H1 (cell line): ENCODE results near the gene TOP1. TPM values are rescaled to one million over a fixed set of nuclear protein-coding genes. Genes with fewer than 3 reads are reported as not detected.

Experiments used
- CTCF ChIA-PET: fragments of 300-600 bp; sonication (Branson Sonifier 250); formaldehyde crosslinking; loops from one replicate; lab custom pipeline; 2021; ENCODE audit not compliant: partially characterized antibody; lab: Charles Lee
- POLR2A ChIA-PET: fragments of 300-600 bp; sonication (Branson Sonifier 250); formaldehyde crosslinking; loops from one replicate; lab custom pipeline; 2021; ENCODE audit warnings: inconsistent platforms; ENCODE audit not compliant: partially characterized antibody; lab: Charles Lee
- DNase-seq, 2 experiments: peaks; one replicate each; pipeline versions ENCODE4 v3.0.0 to v3.0.0-alpha.2; 2010 to 2022; ENCODE audit warnings: low spot score in 2 of 2, low read depth in 1 of 2, mixed read lengths in 1 of 2
- FAIRE-seq: peaks from 2 replicates; lab custom pipeline; 2011; peaks lifted over from hg19 to GRCh38; lab: Jason Lieb, UNC
- H2AFZ ChIP-seq: 2 replicates; pipeline ENCODE4 v1.8.1; 2012; ENCODE audit warnings: low read length, inconsistent platforms
- H2AK5ac ChIP-seq: 2 replicates; pipeline ENCODE4 v1.6.1; 2013; ENCODE audit warnings: low read depth, low read length
- H2BK120ac ChIP-seq: replicated peaks from 2 replicates; pipeline ENCODE3; 2013; ENCODE audit warnings: low read depth, low read length, inconsistent platforms
- H2BK12ac ChIP-seq: 2 replicates; pipeline ENCODE4 v1.6.1; 2013; ENCODE audit warnings: low read depth, low read length
- H2BK15ac ChIP-seq: 2 replicates; pipeline ENCODE4 v1.6.1; 2013; ENCODE audit warnings: low read length
- H2BK20ac ChIP-seq: 2 replicates; pipeline ENCODE4 v1.6.1; 2013; ENCODE audit warnings: low read length
- H2BK5ac ChIP-seq: 2 replicates; pipeline ENCODE4 v1.6.1; 2013; ENCODE audit warnings: low read depth, low read length
- H3K14ac ChIP-seq: 2 replicates; pipeline ENCODE4 v1.6.1; 2013; ENCODE audit warnings: inconsistent platforms; ENCODE audit not compliant: insufficient read length
- H3K18ac ChIP-seq: 2 replicates; pipeline ENCODE4 v1.6.1; 2013; ENCODE audit warnings: low read length; ENCODE audit errors: extremely low read depth
- H3K23ac ChIP-seq: 2 replicates; pipeline ENCODE4 v1.6.1; 2013; ENCODE audit warnings: inconsistent platforms; ENCODE audit not compliant: insufficient read length
- H3K23me2 ChIP-seq: 2 replicates; pipeline ENCODE4 v1.6.1; 2013; ENCODE audit warnings: low read depth, low read length
- H3K27ac ChIP-seq: 2 replicates; pipeline ENCODE4 v1.6.1; 2011; ENCODE audit warnings: low read depth, low read length, inconsistent platforms
- H3K27me3 ChIP-seq, 4 experiments: replicated peaks in 1 of 4; 1 replicate in 1 of 4; 2 replicates in 3 of 4; pipeline versions ENCODE4 v1.6.1 to v1.8.1; 2011 to 2013; ENCODE audit warnings: low read length in 3 of 4, mild to moderate bottlenecking in 3 of 4, inconsistent platforms in 2 of 4, mixed read lengths in 2 of 4, moderate library complexity in 1 of 4; ENCODE audit not compliant: control insufficient read depth in 3 of 4, insufficient read depth in 3 of 4; ENCODE audit errors: extremely low read depth in 1 of 4
- H3K36me3 ChIP-seq, 4 experiments: 2 replicates each; pipeline versions ENCODE4 v1.6.1 to v1.8.1; 2011 to 2013; ENCODE audit warnings: mild to moderate bottlenecking in 4 of 4, low read length in 3 of 4, moderate library complexity in 2 of 4, control low read depth in 1 of 4, inconsistent platforms in 1 of 4; ENCODE audit not compliant: insufficient read depth in 4 of 4, control insufficient read depth in 2 of 4
- H3K4ac ChIP-seq: replicated peaks from 2 replicates; pipeline ENCODE3; 2013; ENCODE audit warnings: low read length, low read depth, mixed read lengths, inconsistent platforms; ENCODE audit not compliant: insufficient read length
- H3K4me1 ChIP-seq, 4 experiments: replicated peaks in 1 of 4; 1 replicate in 1 of 4; 2 replicates in 3 of 4; pipeline versions ENCODE4 v1.6.1 to v1.8.1; 2011 to 2013; ENCODE audit warnings: low read length in 3 of 4, inconsistent platforms in 2 of 4, mixed read lengths in 1 of 4; ENCODE audit not compliant: insufficient read depth in 4 of 4, control insufficient read depth in 3 of 4
- H3K4me2 ChIP-seq, 2 experiments: 2 replicates each; pipeline versions ENCODE4 v1.6.1 to v1.8.1; 2011 to 2013; ENCODE audit warnings: low read depth in 2 of 2, low read length in 2 of 2, control low read depth in 1 of 2, inconsistent platforms in 1 of 2, mild to moderate bottlenecking in 1 of 2; ENCODE audit not compliant: insufficient read depth in 1 of 2
- H3K4me3 ChIP-seq, 4 experiments: fragments of 200-600, 300-600 bp in 1 of 4; sonication (generic), shearing (Covaris generic), sonication (Bioruptor Twin) in 1 of 4; 2 replicates each; pipeline versions ENCODE4 v1.5.1 to v1.8.1; 2011 to 2016; ENCODE audit warnings: low read length in 4 of 4, low read depth in 3 of 4, control low read depth in 2 of 4, inconsistent platforms in 2 of 4, mild to moderate bottlenecking in 2 of 4, mixed read lengths in 1 of 4, moderate library complexity in 1 of 4; ENCODE audit not compliant: insufficient read depth in 2 of 4; ENCODE audit errors: extremely low read depth in 1 of 4
- H3K56ac ChIP-seq: replicated peaks from 2 replicates; pipeline ENCODE3; 2013; ENCODE audit warnings: low read depth, mild to moderate bottlenecking, mixed read lengths, low read length, inconsistent platforms; ENCODE audit not compliant: insufficient read length
- H3K79me1 ChIP-seq: 2 replicates; pipeline ENCODE4 v1.6.1; 2013; ENCODE audit warnings: low read depth, low read length, control low read depth
- H3K79me2 ChIP-seq, 2 experiments: 2 replicates each; pipeline versions ENCODE4 v1.6.1 to v1.8.1; 2012 to 2013; ENCODE audit warnings: low read length in 2 of 2, mild to moderate bottlenecking in 2 of 2, inconsistent platforms in 1 of 2; ENCODE audit not compliant: insufficient read depth in 2 of 2, control insufficient read depth in 1 of 2
- H3K9ac ChIP-seq, 4 experiments: replicated peaks in 1 of 4; 1 replicate in 1 of 4; 2 replicates in 3 of 4; pipeline versions ENCODE4 v1.6.1 to v1.8.1; 2011 to 2013; ENCODE audit warnings: low read depth in 3 of 4, low read length in 3 of 4, control low read depth in 2 of 4, mild to moderate bottlenecking in 2 of 4, moderate library complexity in 2 of 4, inconsistent platforms in 1 of 4; ENCODE audit errors: extremely low read depth in 1 of 4
- H3K9me3 ChIP-seq, 2 experiments: 2 replicates each; pipeline versions ENCODE4 v1.6.1 to v1.8.1; 2012 to 2013; ENCODE audit warnings: mild to moderate bottlenecking in 2 of 2, moderate library complexity in 2 of 2, control low read depth in 1 of 2, inconsistent platforms in 1 of 2, low read depth in 1 of 2, low read length in 1 of 2, mixed read lengths in 1 of 2; ENCODE audit not compliant: insufficient read depth in 2 of 2
- H4K20me1 ChIP-seq, 2 experiments: replicated peaks in 1 of 2; 2 replicates each; pipeline versions ENCODE3 to v1.8.1; 2011 to 2013; ENCODE audit warnings: inconsistent platforms in 2 of 2, low read length in 2 of 2, mild to moderate bottlenecking in 1 of 2; ENCODE audit not compliant: insufficient read depth in 2 of 2, control insufficient read depth in 1 of 2
- H4K5ac ChIP-seq: 2 replicates; pipeline ENCODE4 v1.6.1; 2013; ENCODE audit warnings: low read length, low read depth, mixed read lengths, inconsistent platforms; ENCODE audit not compliant: insufficient read length
- H4K8ac ChIP-seq: 2 replicates; pipeline ENCODE4 v1.8.0; 2013; ENCODE audit warnings: mild to moderate bottlenecking, moderate library complexity, low read length, inconsistent platforms; ENCODE audit not compliant: insufficient read depth; ENCODE audit errors: extremely low read depth
- H4K91ac ChIP-seq: replicated peaks from 2 replicates; pipeline ENCODE3; 2013; ENCODE audit warnings: low read length, mixed read lengths, inconsistent platforms; ENCODE audit not compliant: insufficient read length
- CHD2 ChIP-seq: IDR thresholded peaks from 2 replicates; pipeline ENCODE4 v1.6.1; 2012; ENCODE audit warnings: low read length, improper control_type of control experiment
- CTBP2 ChIP-seq: IDR thresholded peaks from 2 replicates; pipeline ENCODE4 v1.7.0; 2011; ENCODE audit warnings: borderline replicate concordance, mild to moderate bottlenecking, moderate library complexity, mixed read lengths, low read length; ENCODE audit not compliant: insufficient read depth, insufficient read length
- CTCF ChIP-seq, 3 experiments: IDR thresholded peaks; 1 replicate in 2 of 3; 2 replicates in 1 of 3; pipeline versions ENCODE4 v1.5.1 to v1.6.1; 2011; ENCODE audit warnings: low read length in 3 of 3, mild to moderate bottlenecking in 3 of 3, inconsistent platforms in 2 of 3, low read depth in 1 of 3, moderate library complexity in 1 of 3; ENCODE audit not compliant: insufficient read depth in 1 of 3; ENCODE audit errors: control extremely low read depth in 1 of 3
- EGR1 ChIP-seq: IDR thresholded peaks from 2 replicates; pipeline ENCODE4 v1.6.1; 2011; ENCODE audit warnings: low read depth, low read length, borderline replicate concordance
- FOSL1 ChIP-seq: IDR thresholded peaks from 2 replicates; pipeline ENCODE4 v1.6.1; 2011; ENCODE audit warnings: mild to moderate bottlenecking, low read depth, low read length, moderate library complexity; ENCODE audit not compliant: insufficient read depth
- JUND ChIP-seq: IDR thresholded peaks from 2 replicates; pipeline ENCODE4 v1.6.1; 2011; ENCODE audit warnings: mild to moderate bottlenecking, improper control_type of control experiment, low read length
- KDM1A ChIP-seq: fragments of 200-600, 300-600 bp; sonication (generic); IDR thresholded peaks from 2 replicates; pipeline ENCODE4 v1.7.1; 2016; ENCODE audit warnings: mild to moderate bottlenecking, low read length, borderline replicate concordance
- RBBP5 ChIP-seq: IDR thresholded peaks from 2 replicates; pipeline ENCODE4 v1.7.1; 2012; ENCODE audit warnings: low read depth, mild to moderate bottlenecking, inconsistent platforms, low read length, moderate library complexity, borderline replicate concordance
- SP1 ChIP-seq: IDR thresholded peaks from 2 replicates; pipeline ENCODE4 v1.6.1; 2011; ENCODE audit warnings: low read depth, low read length
- TAF1 ChIP-seq: IDR thresholded peaks from 2 replicates; pipeline ENCODE4 v1.6.1; 2011; ENCODE audit warnings: mild to moderate bottlenecking, low read depth, low read length
- WGBS, 2 experiments: shearing (Covaris generic) in 1 of 2; methylation state at CpG; one replicate each; pipeline versions ENCODE4 v1.1.6 to v1.1.7; 2013 to 2015; ENCODE audit warnings: low lambda C conversion rate in 2 of 2, mixed read lengths in 2 of 2, inconsistent platforms in 1 of 2, low coverage in 1 of 2, missing lambda C conversion rate in 1 of 2; ENCODE audit not compliant: insufficient replicate concordance in 2 of 2, insufficient coverage in 1 of 2, insufficient read length in 1 of 2; ENCODE audit errors: extremely low coverage in 1 of 2, missing lambda C conversion rate in 1 of 2; 5-methylcytosine and 5-hydroxymethylcytosine counted together
- polyA plus RNA-seq, 7 experiments: library from polyadenylated mRNA; depleted of rRNA in 3 of 7; stranded (reverse) in 5 of 7; unstranded in 2 of 7; fragments of >200 nt in 5 of 7; fragments of 200-250 nt in 2 of 7; gene quantifications; 1 replicate in 5 of 7; 2 replicates in 1 of 7; 4 replicates in 1 of 7; pipeline versions ENCODE4 v1.2.1 to v1.2.3, GENCODE V29; 2011 to 2013; ENCODE audit warnings: missing spikeins in 2 of 7, mixed read lengths in 2 of 7
- total RNA-seq: library from RNA; stranded (reverse); fragmentation: NEBNext Ultra II Directional; extraction: Animal tissue kit (Norgen Biotek cat#: 25700); gene quantifications from 2 replicates; pipeline ENCODE4 v1.2.1, GENCODE V29; 2021
- TF ChIP-seq, protein P1 (sequence below): IDR thresholded peaks from 2 replicates; pipeline ENCODE4 v1.6.1; 2011; ENCODE audit warnings: low read depth, mild to moderate bottlenecking, low read length; ENCODE audit not compliant: insufficient read depth

TOP1 gene
- total and polyA plus RNA-seq, 2 of the 8 experiments (the other 6 are each of a cell fraction or from before 2014, with no cell fraction given), result 7.4 to 108 TPM

GRCh38 chr20:41087777-41088176 lies 59.2 kb downstream of the TOP1 start:
- Histone ChIP-seq H3K9ac (no peak overlapping the region), H2BK15ac (no peak overlapping the region), H3K27ac (no peak overlapping the region), H3K27me3 (no peaks in the 10 kb centered on the region), H3K18ac (no peak overlapping the region), H2AFZ (no peak overlapping the region), H3K23ac (no peak overlapping the region), H4K8ac (no peak overlapping the region), H3K23me2 (no peaks in the 10 kb centered on the region), H3K14ac (no peak overlapping the region), H3K9me3 (no peaks in the 10 kb centered on the region), H3K79me2 (no peaks in the 10 kb centered on the region), H3K4me1 (no peaks in the 10 kb centered on the region), H3K79me1 (no peaks in the 10 kb centered on the region), H3K36me3 (peaks cover 16 to 55% (median 33%) of the 10 kb centered on the region in 4 experiments), H2BK12ac (no peak overlapping the region), H2BK20ac (no peak overlapping the region), H4K91ac (no peak overlapping the region), H3K4me2 (no peak overlapping the region), H2AK5ac (no peak overlapping the region), H4K20me1 (peaks cover 0 to 4% of the 10 kb centered on the region in 2 experiments), H3K56ac (no peak overlapping the region), H2BK5ac (no peak overlapping the region), H4K5ac (no peak overlapping the region), H2BK120ac (no peak overlapping the region), H3K4me3 (no peak overlapping the region), H3K4ac (no peak overlapping the region)
- FAIRE-seq (no peak), DNase-seq (no peak)
- 92% methylated on average over 3 of the region's 3 CpGs; no CpG with 5 or more reads in 1 of the 2 experiments for WGBS, 2 experiments
- CTCF ChIA-PET, result interaction anchor here (0.6 to 4.2 kb wide), 4 partner anchors 9 to 378 kb away, joined by 3 to 24 read pairs (median 4); no protein-coding TSS in a partner anchor
- POLR2A ChIA-PET, result no interaction called here
- TF ChIP-seq JUND (no peak), CTCF (IDR thresholded peaks at IDR 0.05; ENCODE audit: control extremely low read depth in 1 of 3, insufficient read depth in 1 of 3, low read depth in 1 of 3, low read length in 3 of 3) (no peak), KDM1A (no peak), CTBP2 (no peak), SP1 (no peak), FOSL1 (no peak), EGR1 (no peak), TAF1 (no peak), CHD2 (no peak), RBBP5 (no peak)
- TF ChIP-seq, protein P1, sequence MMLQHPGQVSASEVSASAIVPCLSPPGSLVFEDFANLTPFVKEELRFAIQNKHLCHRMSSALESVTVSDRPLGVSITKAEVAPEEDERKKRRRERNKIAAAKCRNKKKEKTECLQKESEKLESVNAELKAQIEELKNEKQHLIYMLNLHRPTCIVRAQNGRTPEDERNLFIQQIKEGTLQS, result no peak
